Endothelial cell of coronary artery (primary cell): ENCODE results near the gene DZIP1L. TPM values are rescaled to one million over a fixed set of nuclear protein-coding genes. Genes with fewer than 3 reads are reported as not detected.

Source experiments
- total RNA-seq: library from RNA; depleted of rRNA; stranded (reverse); fragments of >200 nt; gene quantifications from 2 replicates; pipeline ENCODE4 v1.2.3, GENCODE V29; 2014

The DZIP1L gene
- total RNA-seq: 5.9 and 15.2 TPM in 2 replicates

GRCh38 chr3:138114988-138115971 is at the start of gene DZIP1L:
Gene DZIP1L (minus strand): TSS chr3:138115608. CDS start chr3:138103971, 11,637 bp downstream.

GRCh38 chr3:138132239-138132638 is 16.8 kb upstream of the DZIP1L start, which contains the start of gene A4GNT:
Gene A4GNT (minus strand): TSS chr3:138132390. CDS start chr3:138131256, 1,134 bp downstream.

Other genes with a start within 250 kb of the DZIP1L start
- not detected in 2 replicates for gene CLDN18, start 105.4 kb downstream of the DZIP1L start, total RNA-seq
- not detected in 2 replicates for gene A4GNT, start 16.8 kb upstream of the DZIP1L start, total RNA-seq
- gene DBR1, start 59.3 kb upstream of the DZIP1L start, total RNA-seq: 15.0 and 19.4 TPM in 2 replicates
- 38.1 and 55.7 TPM in 2 replicates for gene ARMC8, start 71.7 kb upstream of the DZIP1L start, total RNA-seq
- gene NME9, start 214.2 kb upstream of the DZIP1L start, total RNA-seq: 0.27 TPM in 1 of 2 replicates, not detected in the other
- 7.0 and 21.6 TPM in 2 replicates for gene MRAS, start 233.0 kb upstream of the DZIP1L start, total RNA-seq